Prostate gland (tissue), 2 donors: ENCODE results near the gene MND1.

Experiments
- POLR2A ChIP-seq: fragments of 450-650 bp; IDR thresholded peaks from one replicate; pipeline ENCODE4 v1.6.1; 2016; ENCODE audit warnings: antibody characterized with exemption, mild to moderate bottlenecking
- TF ChIP-seq, protein P1 (sequence below), 4 experiments: fragments of 200-600 bp in 2 of 4; fragments of 450-650 bp in 2 of 4; sonication (generic) in 2 of 4; IDR thresholded peaks; 1 replicate in 3 of 4; 2 replicates in 1 of 4; pipeline ENCODE4 v1.5.1; 2016 to 2019; ENCODE audit warnings: antibody characterized with exemption in 4 of 4, mild to moderate bottlenecking in 2 of 4, moderate library complexity in 2 of 4

- TF ChIP-seq, protein P1, sequence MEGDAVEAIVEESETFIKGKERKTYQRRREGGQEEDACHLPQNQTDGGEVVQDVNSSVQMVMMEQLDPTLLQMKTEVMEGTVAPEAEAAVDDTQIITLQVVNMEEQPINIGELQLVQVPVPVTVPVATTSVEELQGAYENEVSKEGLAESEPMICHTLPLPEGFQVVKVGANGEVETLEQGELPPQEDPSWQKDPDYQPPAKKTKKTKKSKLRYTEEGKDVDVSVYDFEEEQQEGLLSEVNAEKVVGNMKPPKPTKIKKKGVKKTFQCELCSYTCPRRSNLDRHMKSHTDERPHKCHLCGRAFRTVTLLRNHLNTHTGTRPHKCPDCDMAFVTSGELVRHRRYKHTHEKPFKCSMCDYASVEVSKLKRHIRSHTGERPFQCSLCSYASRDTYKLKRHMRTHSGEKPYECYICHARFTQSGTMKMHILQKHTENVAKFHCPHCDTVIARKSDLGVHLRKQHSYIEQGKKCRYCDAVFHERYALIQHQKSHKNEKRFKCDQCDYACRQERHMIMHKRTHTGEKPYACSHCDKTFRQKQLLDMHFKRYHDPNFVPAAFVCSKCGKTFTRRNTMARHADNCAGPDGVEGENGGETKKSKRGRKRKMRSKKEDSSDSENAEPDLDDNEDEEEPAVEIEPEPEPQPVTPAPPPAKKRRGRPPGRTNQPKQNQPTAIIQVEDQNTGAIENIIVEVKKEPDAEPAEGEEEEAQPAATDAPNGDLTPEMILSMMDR (IDR thresholded peaks at IDR 0.05), result no peak
- no peak for TF ChIP-seq POLR2A
These were observed 4.8 kb downstream of the MND1 start for GRCh38 chr4:153349206-153349805.
